SK-N-SH (cell line): ENCODE results near the gene VWA3B. TPM values are rescaled to one million over a fixed set of nuclear protein-coding genes. Genes with fewer than 3 reads are reported as not detected.
"Not testable (repeated sequence)": the region's sequence is repeated elsewhere in the genome, so short reads cannot be mapped to it uniquely, and the experiment has no call there.

ENCODE experiments used
- CTCF ChIA-PET: fragments of 300-600, 350-600 bp; formaldehyde crosslinking; extraction: SDS; loops from one replicate; lab custom pipeline; 2021; lab: Yijun Ruan, JAX
- POLR2A ChIA-PET: fragments of 350-600 bp; sonication (Branson Sonifier 250); formaldehyde crosslinking; extraction: SDS; loops from one replicate; lab custom pipeline; 2020; ENCODE audit warnings: antibody characterized with exemption, inconsistent platforms; lab: Yijun Ruan, JAX
- DNase-seq: peaks from one replicate; pipeline ENCODE4 v3.0.0; 2012
- H2AFZ ChIP-seq: fragments of 200-600 bp; sonication (generic); 2 replicates; pipeline ENCODE4 v1.8.1; 2016; ENCODE audit warnings: antibody characterized with exemption, mild to moderate bottlenecking, low read depth
- H3F3A ChIP-seq: fragments of 200-600 bp; sonication (generic); replicated peaks from 2 replicates; pipeline ENCODE3; 2016; ENCODE audit warnings: antibody characterized with exemption, mild to moderate bottlenecking; ENCODE audit not compliant: insufficient read depth
- H3K27ac ChIP-seq, 2 experiments: fragments of 200-500 bp in 1 of 2; fragments of 200-600 bp in 1 of 2; sonication (Bioruptor generic) in 1 of 2; sonication (generic), shearing (Covaris generic) in 1 of 2; 2 replicates each; pipeline versions ENCODE4 v1.5.1 to v1.6.1; 2014 to 2016; ENCODE audit warnings: low read depth in 2 of 2, inconsistent platforms in 1 of 2, low read length in 1 of 2, mild to moderate bottlenecking in 1 of 2, mixed read lengths in 1 of 2
- H3K27me3 ChIP-seq: fragments of 200-600 bp; sonication (generic), shearing (Covaris generic); 2 replicates; pipeline ENCODE4 v1.6.1; 2016; ENCODE audit warnings: mixed run types; ENCODE audit not compliant: insufficient read depth
- H3K36me3 ChIP-seq, 2 experiments: fragments of 200-500 bp in 1 of 2; fragments of 200-600 bp in 1 of 2; sonication (Bioruptor generic) in 1 of 2; sonication (generic) in 1 of 2; replicated peaks in 1 of 2; 2 replicates each; pipeline versions ENCODE3 to v1.5.1; 2014 to 2016; ENCODE audit warnings: low read length in 1 of 2, mild to moderate bottlenecking in 1 of 2; ENCODE audit not compliant: insufficient read depth in 2 of 2, control insufficient read depth in 1 of 2
- H3K4me1 ChIP-seq, 2 experiments: fragments of 200-500 bp in 1 of 2; fragments of 200-600 bp in 1 of 2; sonication (Bioruptor generic) in 1 of 2; sonication (generic), shearing (Covaris generic) in 1 of 2; 2 replicates each; pipeline versions ENCODE4 v1.5.1 to v1.6.1; 2014 to 2016; ENCODE audit warnings: low read depth in 1 of 2, low read length in 1 of 2, mixed run types in 1 of 2; ENCODE audit not compliant: insufficient read depth in 2 of 2, control insufficient read depth in 1 of 2
- H3K4me2 ChIP-seq: fragments of 200-600 bp; sonication (generic), shearing (Covaris generic); 2 replicates; pipeline ENCODE4 v1.6.1; 2017; ENCODE audit warnings: mixed run types
- H3K4me3 ChIP-seq, 2 experiments: fragments of 200-500 bp in 1 of 2; fragments of 200-600 bp in 1 of 2; sonication (Bioruptor generic) in 1 of 2; sonication (generic), shearing (Covaris generic) in 1 of 2; 2 replicates each; pipeline versions ENCODE4 v1.5.1 to v1.8.1; 2014 to 2016; ENCODE audit warnings: low read depth in 2 of 2, inconsistent platforms in 1 of 2, low read length in 1 of 2, mild to moderate bottlenecking in 1 of 2, mixed read lengths in 1 of 2, moderate library complexity in 1 of 2
- H3K79me2 ChIP-seq: fragments of 200-600 bp; sonication (generic); 2 replicates; pipeline ENCODE4 v1.8.1; 2017; ENCODE audit warnings: mild to moderate bottlenecking; ENCODE audit not compliant: insufficient read depth
- H3K9ac ChIP-seq: fragments of 200-600 bp; sonication (generic); 2 replicates; pipeline ENCODE4 v1.6.1; 2017; ENCODE audit warnings: mixed run types
- H3K9me2 ChIP-seq: fragments of 200-600 bp; sonication (generic); 2 replicates; pipeline ENCODE4 v1.6.1; 2017; ENCODE audit warnings: mixed run types
- H3K9me3 ChIP-seq: fragments of 200-600 bp; sonication (generic); 2 replicates; pipeline ENCODE4 v1.6.1; 2017; ENCODE audit warnings: mixed run types, mild to moderate bottlenecking, moderate library complexity
- H4K20me1 ChIP-seq: fragments of 200-600 bp; sonication (generic); 2 replicates; pipeline ENCODE4 v1.6.1; 2017; ENCODE audit warnings: mild to moderate bottlenecking, mixed run types; ENCODE audit not compliant: insufficient read depth
- CHD2 ChIP-seq: fragments of 150-350 bp; IDR thresholded peaks from 2 replicates; pipeline ENCODE4 v1.6.1; 2018; ENCODE audit warnings: low read length; ENCODE audit not compliant: partially characterized antibody
- CTCF ChIP-seq: fragments of 200-600 bp; sonication (generic); IDR thresholded peaks from 2 replicates; pipeline ENCODE4 v1.6.1; 2017; ENCODE audit warnings: antibody characterized with exemption, mild to moderate bottlenecking, moderate library complexity
- JUND ChIP-seq: IDR thresholded peaks from 2 replicates; pipeline ENCODE4 v1.4.0; 2012
- MAX ChIP-seq: IDR thresholded peaks from 2 replicates; pipeline ENCODE4 v1.4.0; 2012; ENCODE audit warnings: low read depth
- MEF2A ChIP-seq: IDR thresholded peaks from 2 replicates; pipeline ENCODE4 v1.4.0; 2012; ENCODE audit warnings: low read depth, borderline replicate concordance
- RAD21 ChIP-seq: IDR thresholded peaks from 2 replicates; pipeline ENCODE4 v1.6.1; 2012; ENCODE audit warnings: mild to moderate bottlenecking, low read length
- RXRA ChIP-seq: IDR thresholded peaks from 2 replicates; pipeline ENCODE4 v1.4.0; 2012; ENCODE audit warnings: low read depth, mild to moderate bottlenecking, borderline replicate concordance
- TAF1 ChIP-seq: IDR thresholded peaks from 2 replicates; pipeline ENCODE4 v1.6.1; 2012; ENCODE audit warnings: low read depth, mild to moderate bottlenecking, low read length, moderate library complexity, borderline replicate concordance
- ZBTB33 ChIP-seq: IDR thresholded peaks from 2 replicates; pipeline ENCODE4 v1.4.0; 2012; ENCODE audit warnings: low read depth, borderline replicate concordance
- WGBS: methylation state at CpG from one replicate; pipeline ENCODE4 v1.1.6; 2017; ENCODE audit warnings: low lambda C conversion rate; 5-methylcytosine and 5-hydroxymethylcytosine counted together
- polyA plus RNA-seq, 3 experiments: library from polyadenylated mRNA; depleted of rRNA; stranded (reverse); fragments of >200 nt; gene quantifications; 2 replicates each; pipeline ENCODE4 v1.2.3, GENCODE V29; 2012

Gene VWA3B
- polyA plus RNA-seq, 1 of the 3 experiments (the other 2 are of a cell fraction): not detected

- H3K79me2 ChIP-seq: no peaks in the 10 kb centered on the region
- WGBS: 0% methylated on average over 1 of the region's 1 CpG
These were observed 176.4 kb downstream of the VWA3B start for GRCh38 chr2:98263362-98263761.

GRCh38 chr2:98268225-98268624 lies 181.3 kb downstream of the VWA3B start:
- H3K79me2 ChIP-seq, H3K27me3 ChIP-seq, H3K4me1 ChIP-seq, DNase-seq, H3K27ac ChIP-seq, H3K9ac ChIP-seq, H2AFZ ChIP-seq, H3K36me3 ChIP-seq, H3K9me3 ChIP-seq, H3K4me3 ChIP-seq, H3K9me2 ChIP-seq, H4K20me1 ChIP-seq, POLR2A ChIA-PET, H3F3A ChIP-seq, H3K4me2 ChIP-seq: not testable (repeated sequence)
- CTCF ChIA-PET: interaction anchor here (0.8 to 3.7 kb wide), 21 partner anchors 9 to 569 kb away, joined by 3 to 43 read pairs (median 5); no protein-coding TSS in a partner anchor

More at GRCh38 chr2:98263362-98263761, 176.4 kb downstream of the VWA3B start:
- Histone ChIP-seq H3K9ac (no peak overlapping the region), H4K20me1 (no peaks in the 10 kb centered on the region), H3K9me3 (peaks cover 10% of the 10 kb centered on the region; the same call in 1 of the 2 replicates), H3K36me3 (no peaks in the 10 kb centered on the region), H2AFZ (no peak overlapping the region), H3K27me3 (no peaks in the 10 kb centered on the region), H3K27ac (no peak overlapping the region), H3K4me1 (no peaks in the 10 kb centered on the region), H3K4me2 (no peak overlapping the region), H3F3A (no peaks in the 10 kb centered on the region), H3K4me3 (no peak overlapping the region), H3K9me2 (no peaks in the 10 kb centered on the region)
- ChIA-PET CTCF (no interaction called here), POLR2A (no interaction called here)
- TF ChIP-seq MAX: no peak
- TF ChIP-seq MEF2A: no peak
- no peak for TF ChIP-seq CTCF
- TF ChIP-seq CHD2: no peak
- TF ChIP-seq RXRA: no peak
- no peak for TF ChIP-seq RAD21
- no peak for TF ChIP-seq ZBTB33
- TF ChIP-seq TAF1: no peak
- TF ChIP-seq JUND: no peak
- no peak for DNase-seq
